ENCODE results near the gene POU6F2.

POU6F2 gene

DNA sequence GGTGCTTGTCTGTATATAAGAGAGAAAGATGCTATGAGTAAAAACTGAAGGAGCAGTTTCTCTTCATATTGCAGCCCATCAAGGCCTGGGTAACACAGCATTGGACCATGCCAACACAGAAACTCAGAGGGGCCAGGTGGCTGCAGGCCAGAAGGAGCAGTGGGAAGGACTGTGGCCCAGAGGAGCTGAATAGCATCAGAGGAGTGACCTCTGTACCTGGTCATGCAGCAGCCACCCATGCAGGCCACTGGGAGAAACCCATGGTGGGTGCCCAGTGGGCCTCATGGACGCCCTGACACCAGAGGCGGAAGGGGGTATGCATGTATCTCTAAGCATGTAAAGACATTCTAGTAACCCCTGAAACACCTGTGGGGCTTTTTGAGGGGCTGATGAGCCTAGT, 512.6 kb downstream of the POU6F2 start:
- H3K36me3 ChIP-seq (ENCODE audit: control insufficient read depth in 2 of 2, insufficient read depth in 1 of 2, low read length in 2 of 2), result no peaks in the 10 kb centered on the region
- no peaks in the 10 kb centered on the region for H3K9me3 ChIP-seq (ENCODE audit: control insufficient read depth, insufficient read depth, low read depth, low read length)
- CTCF ChIA-PET, result interaction anchor here (0.6 kb wide), 1 partner anchor 857 kb away, joined by 3 read pairs; no protein-coding TSS in a partner anchor
- TF ChIP-seq ZBTB17 (tag by site-specific recombination; IDR thresholded peaks at IDR 0.05) (no peak), ZNF133 (tag by site-specific recombination; IDR thresholded peaks at IDR 0.05) (no peak), TRIM28 (IDR thresholded peaks at IDR 0.05; ENCODE audit: borderline replicate concordance, low read length) (no peak)
- TF ChIP-seq, protein P1, sequence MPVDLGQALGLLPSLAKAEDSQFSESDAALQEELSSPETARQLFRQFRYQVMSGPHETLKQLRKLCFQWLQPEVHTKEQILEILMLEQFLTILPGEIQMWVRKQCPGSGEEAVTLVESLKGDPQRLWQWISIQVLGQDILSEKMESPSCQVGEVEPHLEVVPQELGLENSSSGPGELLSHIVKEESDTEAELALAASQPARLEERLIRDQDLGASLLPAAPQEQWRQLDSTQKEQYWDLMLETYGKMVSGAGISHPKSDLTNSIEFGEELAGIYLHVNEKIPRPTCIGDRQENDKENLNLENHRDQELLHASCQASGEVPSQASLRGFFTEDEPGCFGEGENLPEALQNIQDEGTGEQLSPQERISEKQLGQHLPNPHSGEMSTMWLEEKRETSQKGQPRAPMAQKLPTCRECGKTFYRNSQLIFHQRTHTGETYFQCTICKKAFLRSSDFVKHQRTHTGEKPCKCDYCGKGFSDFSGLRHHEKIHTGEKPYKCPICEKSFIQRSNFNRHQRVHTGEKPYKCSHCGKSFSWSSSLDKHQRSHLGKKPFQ (tag by site-specific recombination; IDR thresholded peaks at IDR 0.05), result no peak
- H3K27ac ChIP-seq (ENCODE audit: extremely low read depth, low read depth, low read length), result no peak overlapping the region
- no peak overlapping the region for H3K4me3 ChIP-seq (ENCODE audit: low read depth, low read length)
- H3K4me1 ChIP-seq (ENCODE audit: control insufficient read depth, insufficient read depth, low read length), result no peaks in the 10 kb centered on the region
- POLR2A ChIA-PET, result no interaction called here

DNA sequence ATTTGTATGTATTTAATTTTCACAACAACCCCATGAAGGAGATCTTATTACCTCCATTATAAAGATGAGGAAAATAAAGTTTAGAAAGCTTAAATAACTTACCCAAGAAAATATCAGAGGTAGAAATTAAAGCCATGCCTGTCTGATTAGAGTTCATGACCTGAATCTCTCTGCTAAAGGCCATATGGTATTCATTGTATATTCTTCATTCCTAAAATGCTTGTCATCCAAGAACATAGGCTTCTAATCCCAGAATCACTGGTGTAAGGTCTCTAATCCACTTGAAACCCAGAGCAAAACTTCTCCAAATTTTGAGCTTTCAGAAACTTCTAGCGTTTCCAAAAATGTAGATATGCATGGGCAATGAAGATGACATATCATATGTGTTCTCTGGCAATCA, 516.2 kb downstream of the POU6F2 start:
- Histone ChIP-seq H3K4me3 (ENCODE audit: low read depth, low read length) (no peak overlapping the region), H3K9me3 (ENCODE audit: control insufficient read depth, insufficient read depth, low read depth, low read length) (no peaks in the 10 kb centered on the region), H3K4me1 (ENCODE audit: control insufficient read depth, insufficient read depth, low read length) (no peaks in the 10 kb centered on the region), H3K27ac (ENCODE audit: extremely low read depth, low read depth, low read length) (no peak overlapping the region), H3K36me3 (ENCODE audit: control insufficient read depth in 2 of 2, insufficient read depth in 1 of 2, low read length in 2 of 2) (no peaks in the 10 kb centered on the region)
- ChIA-PET CTCF (interaction anchor here (0.6 to 1.2 kb wide), 3 partner anchors 26 to 1124 kb away, joined by 3 read pairs; no protein-coding TSS in a partner anchor), POLR2A (no interaction called here)
- TF ChIP-seq MYNN (tag by site-specific recombination; IDR thresholded peaks at IDR 0.05; ENCODE audit: borderline replicate concordance) (no peak), ZNF677 (tag by site-specific recombination; IDR thresholded peaks at IDR 0.05) (no peak), ZNF274 (IDR thresholded peaks at IDR 0.05; ENCODE audit: low read length) (no peak), ZNF274 (tag by site-specific recombination; IDR thresholded peaks at IDR 0.05; ENCODE audit: borderline replicate concordance) (no peak)

DNA sequence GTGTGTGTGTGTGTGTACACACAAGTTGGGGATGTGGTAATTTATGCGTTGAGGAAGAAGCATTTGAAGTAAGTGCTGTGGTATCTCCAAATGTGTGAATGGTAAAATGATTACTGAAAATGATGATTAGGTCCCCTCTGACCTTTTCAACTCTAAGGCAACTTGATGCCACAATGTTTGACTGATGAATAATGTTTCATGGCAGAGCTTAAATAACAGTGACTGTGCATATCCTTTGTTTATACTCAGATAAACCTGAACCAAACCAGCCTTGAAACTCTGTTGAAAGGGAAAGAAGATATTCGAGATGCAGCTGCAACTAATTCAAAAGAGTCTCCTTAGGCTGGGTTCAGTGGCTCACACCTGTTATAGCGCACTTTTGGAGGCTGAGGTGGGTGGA, 523.6 kb downstream of the POU6F2 start:
- TF ChIP-seq ZNF2 (tag by site-specific recombination; IDR thresholded peaks at IDR 0.05), result no peak
- TF ChIP-seq ZFP41 (tag by site-specific recombination; IDR thresholded peaks at IDR 0.05; ENCODE audit: borderline replicate concordance), result no peak
- Histone ChIP-seq H3K9me3 (ENCODE audit: control insufficient read depth, insufficient read depth, low read depth, low read length) (no peaks in the 10 kb centered on the region), H3K27ac (ENCODE audit: extremely low read depth, low read depth, low read length) (no peak overlapping the region), H3K4me1 (ENCODE audit: control insufficient read depth, insufficient read depth, low read length) (no peaks in the 10 kb centered on the region), H3K36me3 (ENCODE audit: control insufficient read depth in 2 of 2, insufficient read depth in 1 of 2, low read length in 2 of 2) (no peaks in the 10 kb centered on the region), H3K4me3 (ENCODE audit: low read depth, low read length) (no peak overlapping the region)
- POLR2A ChIA-PET, result no interaction called here
- CTCF ChIA-PET, result interaction anchor here (1.0 kb wide), 1 partner anchor 47 kb away, joined by 3 read pairs; no protein-coding TSS in a partner anchor

DNA sequence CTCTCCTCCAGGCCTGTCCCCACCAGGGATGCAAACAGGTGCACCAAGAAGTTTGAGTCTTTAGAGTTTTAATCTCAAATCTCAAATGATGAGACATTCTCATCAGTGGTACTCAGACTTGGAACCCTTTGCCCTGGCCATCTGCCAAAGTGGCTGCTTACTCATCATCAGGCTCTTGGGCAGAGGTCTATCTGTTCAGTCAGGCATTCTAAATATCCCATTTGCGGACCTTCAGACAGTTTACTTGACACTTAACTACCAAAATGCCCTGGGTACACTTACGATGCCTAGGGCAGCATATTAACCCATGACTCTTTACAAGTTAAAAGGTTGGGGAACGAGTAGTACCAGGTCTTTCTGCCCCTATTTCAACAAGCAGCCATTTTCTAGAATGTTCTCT, 527.3 kb downstream of the POU6F2 start:
- H3K4me3 ChIP-seq (ENCODE audit: low read depth, low read length), result no peak overlapping the region
- ChIA-PET CTCF (no interaction called here), POLR2A (no interaction called here)
- H3K36me3 ChIP-seq (ENCODE audit: control insufficient read depth in 2 of 2, insufficient read depth in 1 of 2, low read length in 2 of 2), result no peaks in the 10 kb centered on the region
- no peak overlapping the region for H3K27ac ChIP-seq (ENCODE audit: extremely low read depth, low read depth, low read length)
- no peaks in the 10 kb centered on the region for H3K9me3 ChIP-seq (ENCODE audit: control insufficient read depth, insufficient read depth, low read depth, low read length)
- H3K4me1 ChIP-seq (ENCODE audit: control insufficient read depth, insufficient read depth, low read length), result no peaks in the 10 kb centered on the region
- TF ChIP-seq ZNF624 (tag by site-specific recombination; IDR thresholded peaks at IDR 0.05) (no peak), ZNF140 (tag by site-specific recombination; IDR thresholded peaks at IDR 0.05) (no peak), ZNF660 (tag by site-specific recombination; IDR thresholded peaks at IDR 0.05) (peak; percentile 51; the same call in 1 of the 2 replicates), BCL11A (tag by site-specific recombination; IDR thresholded peaks at IDR 0.05; ENCODE audit: low read depth) (no peak)

DNA sequence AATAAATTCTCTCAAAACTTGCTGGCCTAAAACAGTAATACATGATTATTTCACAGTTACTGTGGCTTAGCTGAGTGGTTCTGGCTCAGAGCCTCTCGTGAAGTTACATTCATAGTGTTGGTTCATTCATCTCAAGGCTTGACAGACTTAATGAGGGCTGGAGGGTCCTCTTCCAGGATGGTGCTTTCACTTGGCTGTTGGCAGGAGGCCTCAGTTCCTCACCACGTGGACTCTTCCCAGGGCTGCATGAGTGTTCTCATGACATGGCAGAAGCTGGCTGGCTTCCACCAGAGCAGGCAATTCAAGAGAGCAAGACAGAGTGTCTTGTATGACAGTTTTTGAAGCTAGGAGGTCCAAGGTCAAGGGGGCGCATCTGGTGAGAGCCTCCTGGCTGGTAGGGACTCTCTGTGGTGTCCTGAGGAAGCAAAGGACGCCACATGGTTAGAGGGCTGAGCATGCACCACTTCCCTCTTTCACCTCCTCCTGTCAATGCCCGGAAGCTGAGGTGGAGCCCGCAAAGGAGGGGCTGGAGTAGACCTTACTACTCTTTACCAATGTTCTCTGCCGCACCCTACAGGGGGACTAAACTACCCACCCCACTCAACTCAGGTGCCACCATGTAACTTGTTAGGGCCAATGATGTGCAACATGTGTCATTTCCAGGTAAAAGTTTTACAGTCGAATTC, 530.3 kb downstream of the POU6F2 start:
- Histone ChIP-seq H3K4me1 (ENCODE audit: control insufficient read depth, insufficient read depth, low read length) (no peaks in the 10 kb centered on the region), H3K27ac (ENCODE audit: extremely low read depth, low read depth, low read length) (no peak overlapping the region), H3K4me3 (ENCODE audit: low read depth, low read length) (no peak overlapping the region), H3K9me3 (ENCODE audit: control insufficient read depth, insufficient read depth, low read depth, low read length) (no peaks in the 10 kb centered on the region), H3K36me3 (ENCODE audit: control insufficient read depth in 2 of 2, insufficient read depth in 1 of 2, low read length in 2 of 2) (no peaks in the 10 kb centered on the region)
- ChIA-PET CTCF (interaction anchor here (0.8 to 1.7 kb wide), 2 partner anchors 55 to 576 kb away, joined by 3 read pairs; no protein-coding TSS in a partner anchor), POLR2A (no interaction called here)
- TF ChIP-seq GFI1B (tag by site-specific recombination; IDR thresholded peaks at IDR 0.05), result no peak
- TF ChIP-seq ZNF791 (tag by site-specific recombination; IDR thresholded peaks at IDR 0.05), result no peak
- TF ChIP-seq GLI4 (tag by site-specific recombination; IDR thresholded peaks at IDR 0.05), result no peak
- no peak for TF ChIP-seq ZNF157 (tag by site-specific recombination; IDR thresholded peaks at IDR 0.05)
- TF ChIP-seq ZFP69B (tag by site-specific recombination; IDR thresholded peaks at IDR 0.05), result no peak
- TF ChIP-seq, protein P2, sequence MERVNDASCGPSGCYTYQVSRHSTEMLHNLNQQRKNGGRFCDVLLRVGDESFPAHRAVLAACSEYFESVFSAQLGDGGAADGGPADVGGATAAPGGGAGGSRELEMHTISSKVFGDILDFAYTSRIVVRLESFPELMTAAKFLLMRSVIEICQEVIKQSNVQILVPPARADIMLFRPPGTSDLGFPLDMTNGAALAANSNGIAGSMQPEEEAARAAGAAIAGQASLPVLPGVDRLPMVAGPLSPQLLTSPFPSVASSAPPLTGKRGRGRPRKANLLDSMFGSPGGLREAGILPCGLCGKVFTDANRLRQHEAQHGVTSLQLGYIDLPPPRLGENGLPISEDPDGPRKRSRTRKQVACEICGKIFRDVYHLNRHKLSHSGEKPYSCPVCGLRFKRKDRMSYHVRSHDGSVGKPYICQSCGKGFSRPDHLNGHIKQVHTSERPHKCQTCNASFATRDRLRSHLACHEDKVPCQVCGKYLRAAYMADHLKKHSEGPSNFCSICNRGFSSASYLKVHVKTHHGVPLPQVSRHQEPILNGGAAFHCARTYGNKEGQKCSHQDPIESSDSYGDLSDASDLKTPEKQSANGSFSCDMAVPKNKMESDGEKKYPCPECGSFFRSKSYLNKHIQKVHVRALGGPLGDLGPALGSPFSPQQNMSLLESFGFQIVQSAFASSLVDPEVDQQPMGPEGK (tag by site-specific recombination; IDR thresholded peaks at IDR 0.05), result no peak
- no peak for TF ChIP-seq HOXD13 (CRISPR knock-in tag; IDR thresholded peaks at IDR 0.05; ENCODE audit: borderline replicate concordance)
- no peak for TF ChIP-seq ZSCAN16 (tag by site-specific recombination; IDR thresholded peaks at IDR 0.05)
- no peak for TF ChIP-seq FEZF1 (tag by site-specific recombination; IDR thresholded peaks at IDR 0.05)
- no peak for TF ChIP-seq SP2 (tag by site-specific recombination; IDR thresholded peaks at IDR 0.05)

Measured in HEK293 (cell line).